Activated CD8-positive, alpha-beta memory T cell treated with anti-CD3 and anti-CD28 coated beads for 4 hours (primary cell): Measurements from ENCODE around the gene COL20A1.

ENCODE experiments used
- DNase-seq, 2 donors: peaks; one replicate each; pipeline ENCODE4 v3.0.0-alpha.2; 2020; ENCODE audit warnings: low read depth in 2 of 2

The COL20A1 gene

GRCh38 chr20:63348828-63349515 lies 56.0 kb downstream of the COL20A1 start:
- DNase-seq = no peak

- no peak for DNase-seq
Measured at GRCh38 chr20:63349516-63349895, 56.5 kb downstream of the COL20A1 start.

GRCh38 chr20:63350196-63350595 lies 57.2 kb downstream of the COL20A1 start:
- no peak for DNase-seq

- DNase-seq = no peak
Measured at GRCh38 chr20:63350597-63351325, 57.8 kb downstream of the COL20A1 start.

GRCh38 chr20:63351326-63351700 lies 58.3 kb downstream of the COL20A1 start:
- DNase-seq = no peak

GRCh38 chr20:63351811-63352591 lies 59.0 kb downstream of the COL20A1 start:
- no peak for DNase-seq

GRCh38 chr20:63352811-63353221 lies 59.8 kb downstream of the COL20A1 start:
- no peak for DNase-seq

GRCh38 chr20:63354636-63355350 lies 61.8 kb downstream of the COL20A1 start:
- DNase-seq = no peak

GRCh38 chr20:63355781-63356295 lies 62.9 kb downstream of the COL20A1 start:
- no peak for DNase-seq

- DNase-seq = no peak
Measured at GRCh38 chr20:63356511-63356910, 63.5 kb downstream of the COL20A1 start.

GRCh38 chr20:63356931-63357879 lies 64.2 kb downstream of the COL20A1 start:
- no peak for DNase-seq

GRCh38 chr20:63357921-63358905 lies 65.2 kb downstream of the COL20A1 start:
- DNase-seq = no peak

GRCh38 chr20:63359164-63359934 lies 66.4 kb downstream of the COL20A1 start:
- no peak for DNase-seq

- DNase-seq = no peak
Measured at GRCh38 chr20:63359937-63360849, 67.2 kb downstream of the COL20A1 start.

GRCh38 chr20:63360850-63361518 lies 68.0 kb downstream of the COL20A1 start, which contains the start of gene CHRNA4:
Gene CHRNA4, minus strand, starts transcription at chr20:63361349. Its CDS starts 184 bp downstream, at chr20:63361165.
- no peak for DNase-seq

- DNase-seq = no peak
Measured at GRCh38 chr20:63361519-63362435, 68.8 kb downstream of the COL20A1 start.
